ENCODE results near the gene NRXN3. TPM values are rescaled to one million over a fixed set of nuclear protein-coding genes. Genes with fewer than 3 reads are reported as not detected.
A peak's percentile ranks its signal among the peaks of the same experiment; 100 is the strongest.

The NRXN3 gene
- total RNA-seq, 1 donor from 2014 or later, result 18.0 TPM

- Histone ChIP-seq H3K4me2 (ENCODE audit: low read length) (no peak overlapping the region), H2AFZ (ENCODE audit: low read depth, low read length) (no peak overlapping the region), H4K20me1 (ENCODE audit: insufficient read depth, low read length) (no peaks in the 10 kb centered on the region), H3K27me3 (ENCODE audit: insufficient read depth, low read length) (no peaks in the 10 kb centered on the region), H3K9me3 (ENCODE audit: insufficient read depth, low read depth, low read length) (no peaks in the 10 kb centered on the region), H3K79me2 (ENCODE audit: insufficient read depth, low read length) (no peaks in the 10 kb centered on the region), H3K9ac (ENCODE audit: low read length) (no peak overlapping the region), H3K36me3 (ENCODE audit: insufficient read depth, low read length) (no peaks in the 10 kb centered on the region), H3K4me1 (ENCODE audit: insufficient read depth, low read length) (no peaks in the 10 kb centered on the region), H3K4me3 (ENCODE audit: insufficient read depth, low read depth, low read length) (no peak overlapping the region), H3K27ac (ENCODE audit: low read depth, low read length) (no peak overlapping the region)
- FAIRE-seq (no peak), DNase-seq (ENCODE audit: low read depth) (peak; percentile 1)
- H3K27me3 Mint-ChIP-seq (ENCODE audit: low read depth, unreplicated experiment), result peaks cover 4% of the 10 kb centered on the region
- no peak overlapping the region for H3K27ac Mint-ChIP-seq (ENCODE audit: unreplicated experiment)
- H3K4me3 Mint-ChIP-seq (ENCODE audit: unreplicated experiment), result no peak overlapping the region
- H3K9me3 Mint-ChIP-seq (ENCODE audit: unreplicated experiment), result no peaks in the 10 kb centered on the region
- peaks cover 3% of the 10 kb centered on the region for H3K4me1 Mint-ChIP-seq (ENCODE audit: low read depth, unreplicated experiment)
- no peak for TF ChIP-seq EZH2 (IDR thresholded peaks at IDR 0.05; ENCODE audit: insufficient read depth, low read length)
- TF ChIP-seq, protein P1, sequence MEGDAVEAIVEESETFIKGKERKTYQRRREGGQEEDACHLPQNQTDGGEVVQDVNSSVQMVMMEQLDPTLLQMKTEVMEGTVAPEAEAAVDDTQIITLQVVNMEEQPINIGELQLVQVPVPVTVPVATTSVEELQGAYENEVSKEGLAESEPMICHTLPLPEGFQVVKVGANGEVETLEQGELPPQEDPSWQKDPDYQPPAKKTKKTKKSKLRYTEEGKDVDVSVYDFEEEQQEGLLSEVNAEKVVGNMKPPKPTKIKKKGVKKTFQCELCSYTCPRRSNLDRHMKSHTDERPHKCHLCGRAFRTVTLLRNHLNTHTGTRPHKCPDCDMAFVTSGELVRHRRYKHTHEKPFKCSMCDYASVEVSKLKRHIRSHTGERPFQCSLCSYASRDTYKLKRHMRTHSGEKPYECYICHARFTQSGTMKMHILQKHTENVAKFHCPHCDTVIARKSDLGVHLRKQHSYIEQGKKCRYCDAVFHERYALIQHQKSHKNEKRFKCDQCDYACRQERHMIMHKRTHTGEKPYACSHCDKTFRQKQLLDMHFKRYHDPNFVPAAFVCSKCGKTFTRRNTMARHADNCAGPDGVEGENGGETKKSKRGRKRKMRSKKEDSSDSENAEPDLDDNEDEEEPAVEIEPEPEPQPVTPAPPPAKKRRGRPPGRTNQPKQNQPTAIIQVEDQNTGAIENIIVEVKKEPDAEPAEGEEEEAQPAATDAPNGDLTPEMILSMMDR (IDR thresholded peaks at IDR 0.05; ENCODE audit: insufficient read depth, low read depth, low read length), result no peak
- H3K36me3 Mint-ChIP-seq (ENCODE audit: low read depth, unreplicated experiment), result no peaks in the 10 kb centered on the region
Observed at GRCh38 chr14:78479127-78479780, 309.1 kb downstream of the NRXN3 start.

DNA sequence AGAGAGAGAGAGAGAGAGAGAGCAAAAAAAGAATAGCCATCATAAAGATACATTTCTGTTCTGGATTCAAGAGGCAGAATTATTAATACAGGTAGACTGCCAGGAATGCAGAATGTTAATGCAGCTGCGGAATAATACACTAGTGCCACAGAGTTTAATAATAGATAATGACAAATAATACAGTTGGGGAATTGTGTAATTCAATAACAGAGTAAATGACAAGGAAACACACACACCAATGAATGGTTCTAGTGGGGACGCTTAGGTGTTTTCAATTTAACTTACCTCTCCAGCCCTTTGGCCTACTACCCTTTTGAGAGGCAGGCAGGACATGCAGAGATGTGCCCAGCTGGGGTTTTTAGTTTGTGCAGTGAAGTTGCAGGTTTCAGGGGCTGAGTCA is 313.9 kb downstream of the NRXN3 start:
- Mint-ChIP-seq H3K9me3 (ENCODE audit: unreplicated experiment) (no peaks in the 10 kb centered on the region), H3K4me3 (ENCODE audit: unreplicated experiment) (no peak overlapping the region), H3K27ac (ENCODE audit: unreplicated experiment) (no peak overlapping the region), H3K36me3 (ENCODE audit: low read depth, unreplicated experiment) (no peaks in the 10 kb centered on the region), H3K4me1 (ENCODE audit: low read depth, unreplicated experiment) (peaks cover 19% of the 10 kb centered on the region), H3K27me3 (ENCODE audit: low read depth, unreplicated experiment) (peaks cover 5% of the 10 kb centered on the region)
- TF ChIP-seq, protein P1 (IDR thresholded peaks at IDR 0.05; ENCODE audit: insufficient read depth, low read depth, low read length), result no peak
- no peak for TF ChIP-seq EZH2 (IDR thresholded peaks at IDR 0.05; ENCODE audit: insufficient read depth, low read length)
- H3K79me2 ChIP-seq (ENCODE audit: insufficient read depth, low read length), result no peaks in the 10 kb centered on the region
- H3K9me3 ChIP-seq (ENCODE audit: insufficient read depth, low read depth, low read length), result no peaks in the 10 kb centered on the region
- FAIRE-seq, result no peak
- H2AFZ ChIP-seq (ENCODE audit: low read depth, low read length), result no peak overlapping the region
- H3K9ac ChIP-seq (ENCODE audit: low read length), result no peak overlapping the region
- H3K27me3 ChIP-seq (ENCODE audit: insufficient read depth, low read length), result no peaks in the 10 kb centered on the region
- no peak overlapping the region for H3K4me2 ChIP-seq (ENCODE audit: low read length)
- no peaks in the 10 kb centered on the region for H3K4me1 ChIP-seq (ENCODE audit: insufficient read depth, low read length)
- no peak for DNase-seq (ENCODE audit: low read depth)
- no peak overlapping the region for H3K4me3 ChIP-seq (ENCODE audit: insufficient read depth, low read depth, low read length)
- no peaks in the 10 kb centered on the region for H3K36me3 ChIP-seq (ENCODE audit: insufficient read depth, low read length)
- H4K20me1 ChIP-seq (ENCODE audit: insufficient read depth, low read length), result no peaks in the 10 kb centered on the region
- no peak overlapping the region for H3K27ac ChIP-seq (ENCODE audit: low read depth, low read length)

GRCh38 chr14:78486081-78486480 is 315.9 kb downstream of the NRXN3 start:
- Histone ChIP-seq H4K20me1 (ENCODE audit: insufficient read depth, low read length) (no peaks in the 10 kb centered on the region), H3K27me3 (ENCODE audit: insufficient read depth, low read length) (no peaks in the 10 kb centered on the region), H3K27ac (ENCODE audit: low read depth, low read length) (no peak overlapping the region), H3K4me1 (ENCODE audit: insufficient read depth, low read length) (no peaks in the 10 kb centered on the region), H3K9ac (ENCODE audit: low read length) (no peak overlapping the region), H3K4me2 (ENCODE audit: low read length) (no peak overlapping the region), H3K9me3 (ENCODE audit: insufficient read depth, low read depth, low read length) (no peaks in the 10 kb centered on the region), H3K36me3 (ENCODE audit: insufficient read depth, low read length) (no peaks in the 10 kb centered on the region), H3K4me3 (ENCODE audit: insufficient read depth, low read depth, low read length) (no peak overlapping the region), H2AFZ (ENCODE audit: low read depth, low read length) (no peak overlapping the region), H3K79me2 (ENCODE audit: insufficient read depth, low read length) (no peaks in the 10 kb centered on the region)
- no peaks in the 10 kb centered on the region for H3K9me3 Mint-ChIP-seq (ENCODE audit: unreplicated experiment)
- FAIRE-seq, result no peak
- DNase-seq (ENCODE audit: low read depth), result no peak
- no peak overlapping the region for H3K4me3 Mint-ChIP-seq (ENCODE audit: unreplicated experiment)
- peaks cover 19% of the 10 kb centered on the region for H3K4me1 Mint-ChIP-seq (ENCODE audit: low read depth, unreplicated experiment)
- H3K27ac Mint-ChIP-seq (ENCODE audit: unreplicated experiment), result no peak overlapping the region
- H3K36me3 Mint-ChIP-seq (ENCODE audit: low read depth, unreplicated experiment), result no peaks in the 10 kb centered on the region
- peaks cover 10% of the 10 kb centered on the region for H3K27me3 Mint-ChIP-seq (ENCODE audit: low read depth, unreplicated experiment)
- TF ChIP-seq, protein P1 (IDR thresholded peaks at IDR 0.05; ENCODE audit: insufficient read depth, low read depth, low read length), result no peak
- TF ChIP-seq EZH2 (IDR thresholded peaks at IDR 0.05; ENCODE audit: insufficient read depth, low read length), result no peak

All from astrocyte (in vitro differentiated cells and primary cell).